GM13976 (cell line): Measurements from ENCODE around the gene AUTS2.

Experiments
- DNase-seq: peaks from one replicate; pipeline ENCODE4 v3.0.0; 2012; ENCODE audit warnings: low spot score
- in situ Hi-C: fragments of 300-500 bp; cut with MboI; formaldehyde crosslinking; loops from one replicate; pipeline ENCODE4 v1.12.0; 2022; ENCODE audit warnings: low sequenced_read_pairs, mixed read lengths, inconsistent platforms; ENCODE audit not compliant: unreplicated experiment
- TF ChIP-seq, protein P1 (sequence below): IDR thresholded peaks from 2 replicates; pipeline ENCODE4 v1.5.1; 2012; ENCODE audit warnings: borderline replicate concordance, mild to moderate bottlenecking; ENCODE audit not compliant: insufficient read depth; ENCODE audit errors: extremely low read depth, missing control alignments, control extremely low read depth

The AUTS2 gene

DNA sequence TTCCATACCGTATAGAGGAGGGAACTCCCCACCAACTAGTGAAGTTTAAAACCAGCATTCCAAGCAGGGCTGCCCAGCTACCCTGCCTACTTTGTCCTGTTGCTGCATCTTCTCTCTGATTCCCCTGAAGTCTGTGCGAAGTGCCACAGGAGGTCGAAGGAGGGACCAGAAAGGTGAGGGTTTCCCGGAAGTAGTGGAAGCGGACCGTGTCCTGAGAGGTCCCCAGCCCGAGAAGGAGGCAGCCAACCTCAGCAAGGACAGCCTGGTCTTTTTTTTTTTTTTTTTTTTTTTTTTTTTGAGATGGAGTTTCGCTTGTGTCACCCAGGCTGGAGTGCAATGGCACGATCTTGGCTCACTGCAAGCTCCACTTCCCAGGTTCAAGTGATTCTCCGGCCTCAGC is 861.8 kb downstream of the AUTS2 start:
- in situ Hi-C loops, result no loop called here

DNA sequence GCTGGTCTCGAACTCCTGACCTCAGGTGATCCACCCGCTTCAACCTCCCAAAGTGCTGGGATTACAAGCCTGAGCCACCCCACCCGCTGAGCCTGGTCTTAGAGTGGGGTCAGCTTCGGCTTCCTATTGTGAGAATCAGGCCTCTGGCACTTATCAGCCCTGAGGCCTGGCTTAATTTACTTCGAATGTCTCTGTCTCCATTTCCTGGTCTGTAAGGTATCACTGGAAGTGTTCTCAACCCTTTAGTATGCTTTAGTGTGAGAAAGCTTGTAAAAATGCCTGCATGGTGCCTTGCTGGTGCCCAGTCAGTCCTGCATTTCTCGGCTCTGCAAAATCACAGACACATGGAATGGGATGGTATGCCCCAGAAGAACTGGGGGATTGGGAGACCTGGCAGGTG is 862.3 kb downstream of the AUTS2 start:
- no peak for DNase-seq
- in situ Hi-C loops, result no loop called here
- TF ChIP-seq, protein P1, sequence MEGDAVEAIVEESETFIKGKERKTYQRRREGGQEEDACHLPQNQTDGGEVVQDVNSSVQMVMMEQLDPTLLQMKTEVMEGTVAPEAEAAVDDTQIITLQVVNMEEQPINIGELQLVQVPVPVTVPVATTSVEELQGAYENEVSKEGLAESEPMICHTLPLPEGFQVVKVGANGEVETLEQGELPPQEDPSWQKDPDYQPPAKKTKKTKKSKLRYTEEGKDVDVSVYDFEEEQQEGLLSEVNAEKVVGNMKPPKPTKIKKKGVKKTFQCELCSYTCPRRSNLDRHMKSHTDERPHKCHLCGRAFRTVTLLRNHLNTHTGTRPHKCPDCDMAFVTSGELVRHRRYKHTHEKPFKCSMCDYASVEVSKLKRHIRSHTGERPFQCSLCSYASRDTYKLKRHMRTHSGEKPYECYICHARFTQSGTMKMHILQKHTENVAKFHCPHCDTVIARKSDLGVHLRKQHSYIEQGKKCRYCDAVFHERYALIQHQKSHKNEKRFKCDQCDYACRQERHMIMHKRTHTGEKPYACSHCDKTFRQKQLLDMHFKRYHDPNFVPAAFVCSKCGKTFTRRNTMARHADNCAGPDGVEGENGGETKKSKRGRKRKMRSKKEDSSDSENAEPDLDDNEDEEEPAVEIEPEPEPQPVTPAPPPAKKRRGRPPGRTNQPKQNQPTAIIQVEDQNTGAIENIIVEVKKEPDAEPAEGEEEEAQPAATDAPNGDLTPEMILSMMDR, result no peak

More for the DNA sequence above, 861.8 kb downstream of the AUTS2 start:
- TF ChIP-seq, protein P1, result no peak
- DNase-seq, result no peak

DNA sequence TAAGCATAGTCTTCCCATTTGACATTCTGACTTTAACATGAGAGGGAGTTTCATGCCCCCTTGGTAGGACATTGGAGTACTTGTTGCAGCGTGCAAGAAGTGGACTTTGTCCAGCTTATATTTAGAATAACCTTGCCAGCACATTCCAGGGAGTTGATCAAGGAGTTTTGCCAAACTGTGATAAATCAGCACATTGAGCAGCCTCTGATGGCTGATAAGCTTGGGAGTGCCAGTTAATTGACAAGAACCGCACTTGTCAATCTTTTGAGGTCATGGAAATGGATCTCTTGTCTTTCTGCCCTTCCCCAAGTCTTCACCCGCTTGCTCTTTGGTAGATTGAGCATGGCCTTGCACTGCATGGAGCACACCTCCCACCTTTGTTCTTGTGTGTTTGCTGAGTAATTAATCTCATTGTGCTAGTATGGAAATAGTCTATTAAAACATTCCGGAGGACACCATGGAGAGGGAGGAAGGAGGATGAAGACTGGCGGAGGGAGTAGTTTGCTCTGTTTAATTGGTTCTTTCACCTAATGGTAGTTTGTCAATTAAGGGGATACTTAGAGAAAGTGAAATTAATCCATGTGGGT is 865.2 kb downstream of the AUTS2 start:
- in situ Hi-C loops, result no loop called here
- DNase-seq, result no peak
- TF ChIP-seq, protein P1, result no peak

DNA sequence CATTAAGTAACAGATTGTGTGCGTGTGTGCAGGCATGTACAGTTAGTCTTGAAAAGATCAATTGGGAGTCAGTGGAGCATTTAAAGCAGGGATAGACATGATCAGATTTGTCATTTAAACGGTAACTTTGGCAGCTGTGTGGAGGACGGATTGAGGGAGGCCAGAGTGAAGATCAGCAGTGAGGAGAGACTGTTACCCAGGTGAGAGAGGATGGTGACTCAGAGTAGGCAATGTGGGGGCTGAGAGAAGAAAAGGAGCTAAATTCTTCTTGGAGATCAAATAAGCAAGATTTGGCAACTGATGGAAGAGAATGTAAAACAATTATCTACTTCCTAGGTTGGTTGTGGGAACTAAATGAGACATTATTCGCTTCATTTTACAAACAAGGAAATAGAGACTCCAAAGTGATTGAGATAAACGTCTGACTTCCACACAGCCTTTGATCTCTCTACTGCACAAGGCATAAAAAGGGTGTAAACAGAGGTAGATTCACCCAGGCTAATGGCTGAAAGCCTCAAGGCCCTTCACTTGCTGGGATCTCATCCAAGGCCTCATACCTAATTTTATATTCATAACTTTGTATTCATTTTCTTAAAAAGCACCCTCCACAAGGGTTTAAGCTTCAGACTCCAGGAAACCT is 868.6 kb downstream of the AUTS2 start:
- DNase-seq, result no peak
- in situ Hi-C loops, result no loop called here
- TF ChIP-seq, protein P1, result no peak

DNA sequence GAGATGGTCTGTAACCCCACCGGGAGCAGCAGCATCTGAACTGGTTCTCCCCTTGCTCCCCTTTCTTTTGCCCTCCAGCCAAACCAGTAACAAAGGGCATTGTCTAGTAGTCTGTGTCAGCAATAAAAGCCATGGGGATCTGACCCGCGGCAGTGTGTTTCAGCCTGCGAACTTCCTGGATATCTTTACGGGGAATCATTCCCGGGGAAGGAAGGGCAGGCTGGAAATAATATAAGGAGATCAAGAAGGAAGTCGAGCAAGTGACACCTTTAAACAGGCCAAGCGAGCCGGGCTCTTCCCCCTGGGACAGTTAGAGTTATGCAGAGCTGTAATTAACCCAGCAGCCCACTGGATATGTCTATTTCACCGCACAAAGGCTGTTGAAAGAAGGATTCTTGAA is 872.5 kb downstream of the AUTS2 start:
- TF ChIP-seq, protein P1, result no peak
- DNase-seq, result no peak
- in situ Hi-C loops, result no loop called here

DNA sequence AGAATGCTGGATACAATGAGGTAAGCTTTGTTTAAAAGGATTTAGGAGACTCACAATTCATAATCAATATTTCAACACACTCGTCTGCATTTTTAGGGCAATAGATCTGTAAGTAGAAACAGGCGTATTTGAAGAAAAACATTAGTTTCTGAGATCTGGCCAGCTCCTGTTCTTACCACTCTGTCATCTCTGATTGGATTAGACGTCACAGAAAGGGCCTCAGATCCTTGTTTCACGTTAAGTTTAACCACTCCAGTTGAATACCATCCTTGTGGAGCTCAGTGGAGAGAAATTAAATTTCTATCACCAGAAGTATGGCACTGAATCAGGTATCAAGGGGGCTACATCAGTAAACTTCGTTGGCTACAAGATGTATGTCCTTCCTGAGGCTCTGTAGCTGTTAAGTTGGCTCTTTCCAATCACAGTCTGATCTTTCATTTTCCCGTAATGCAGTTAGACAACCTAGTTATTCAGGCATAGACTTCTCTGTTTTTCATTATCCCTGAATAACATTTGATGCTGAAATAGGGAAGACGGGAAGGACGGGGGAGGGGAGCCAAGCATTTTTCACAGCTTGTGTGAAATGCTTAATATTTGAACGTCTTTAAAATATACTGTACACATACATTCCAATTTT is 874.4 kb downstream of the AUTS2 start:
- TF ChIP-seq, protein P1, result no peak
- no peak for DNase-seq

More for the DNA sequence above, 874.4 kb downstream of the AUTS2 start:
- in situ Hi-C loops, result no loop called here
